ENCODE measurements around the gene IL1RAPL1. TPM values are rescaled to one million over a fixed set of nuclear protein-coding genes. Genes with fewer than 3 reads are reported as not detected.

Gene IL1RAPL1
- total RNA-seq, 3 donors from 2014 or later: 0.34 to 0.79 TPM; not detected in 1

DNA sequence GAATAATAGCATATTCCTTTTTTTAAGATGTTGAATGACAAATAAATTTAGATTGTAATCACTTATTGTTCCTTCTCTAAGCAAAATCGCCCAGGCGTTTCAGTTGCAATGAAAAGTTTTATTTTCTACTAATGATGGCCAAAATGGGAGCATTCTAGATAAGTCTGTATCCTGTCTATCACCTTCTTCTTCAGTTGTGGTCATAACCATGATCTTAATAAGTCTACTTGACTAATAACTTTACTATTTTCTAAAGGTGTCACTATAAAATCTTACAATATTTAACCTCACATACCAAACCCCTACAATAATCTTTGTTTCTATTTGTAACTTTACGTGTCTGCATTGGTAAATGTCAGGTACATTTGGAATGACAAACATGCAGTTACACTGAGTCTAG, 904.4 kb downstream of the IL1RAPL1 start:
- H3K4me3 ChIP-seq: no peak overlapping the region
- H3K9me3 ChIP-seq: no peaks in the 10 kb centered on the region
- H3K36me3 ChIP-seq (ENCODE audit: low read depth): no peaks in the 10 kb centered on the region
- DNase-seq (no peak), ATAC-seq (no peak)
- intact Hi-C loops (cut with DNase I, micrococcal nuclease): no loop called here
- H3K4me1 ChIP-seq (ENCODE audit: low read depth): no peaks in the 10 kb centered on the region
- TF ChIP-seq, protein P1, sequence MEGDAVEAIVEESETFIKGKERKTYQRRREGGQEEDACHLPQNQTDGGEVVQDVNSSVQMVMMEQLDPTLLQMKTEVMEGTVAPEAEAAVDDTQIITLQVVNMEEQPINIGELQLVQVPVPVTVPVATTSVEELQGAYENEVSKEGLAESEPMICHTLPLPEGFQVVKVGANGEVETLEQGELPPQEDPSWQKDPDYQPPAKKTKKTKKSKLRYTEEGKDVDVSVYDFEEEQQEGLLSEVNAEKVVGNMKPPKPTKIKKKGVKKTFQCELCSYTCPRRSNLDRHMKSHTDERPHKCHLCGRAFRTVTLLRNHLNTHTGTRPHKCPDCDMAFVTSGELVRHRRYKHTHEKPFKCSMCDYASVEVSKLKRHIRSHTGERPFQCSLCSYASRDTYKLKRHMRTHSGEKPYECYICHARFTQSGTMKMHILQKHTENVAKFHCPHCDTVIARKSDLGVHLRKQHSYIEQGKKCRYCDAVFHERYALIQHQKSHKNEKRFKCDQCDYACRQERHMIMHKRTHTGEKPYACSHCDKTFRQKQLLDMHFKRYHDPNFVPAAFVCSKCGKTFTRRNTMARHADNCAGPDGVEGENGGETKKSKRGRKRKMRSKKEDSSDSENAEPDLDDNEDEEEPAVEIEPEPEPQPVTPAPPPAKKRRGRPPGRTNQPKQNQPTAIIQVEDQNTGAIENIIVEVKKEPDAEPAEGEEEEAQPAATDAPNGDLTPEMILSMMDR (IDR thresholded peaks at IDR 0.05): no peak

DNA sequence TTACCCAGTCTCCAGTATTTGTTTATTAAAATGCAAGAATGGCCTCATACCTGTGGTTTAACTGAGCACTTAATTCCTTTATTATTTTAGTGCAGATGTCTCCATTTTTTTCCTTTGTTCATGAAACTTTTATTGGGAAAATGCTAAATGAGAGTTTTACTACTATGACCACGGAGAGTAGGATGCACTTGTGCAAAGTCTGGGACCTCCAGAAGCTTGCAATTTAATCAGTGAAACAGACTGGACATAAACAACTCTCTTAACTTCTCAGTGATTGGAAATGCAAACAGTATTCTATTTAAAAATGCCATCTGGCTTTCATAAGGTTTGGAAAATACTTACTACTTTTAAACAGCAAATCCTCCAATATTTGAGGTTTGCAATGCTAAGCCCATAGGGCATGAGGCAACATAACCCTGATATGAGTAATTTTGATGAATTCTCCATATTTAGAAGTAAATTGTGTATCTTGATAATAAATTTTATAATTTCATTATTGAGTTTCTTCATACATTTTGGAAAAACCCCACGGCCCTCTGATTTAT, 909.5 kb downstream of the IL1RAPL1 start:
- no peak for ATAC-seq
- DNase-seq: no peak
- Histone ChIP-seq H3K4me1 (ENCODE audit: low read depth) (no peaks in the 10 kb centered on the region), H3K9me3 (no peaks in the 10 kb centered on the region), H3K4me3 (no peak overlapping the region), H3K36me3 (ENCODE audit: low read depth) (no peaks in the 10 kb centered on the region)
- TF ChIP-seq, protein P1 (IDR thresholded peaks at IDR 0.05): no peak
- intact Hi-C loops (cut with DNase I, micrococcal nuclease): no loop called here

DNA sequence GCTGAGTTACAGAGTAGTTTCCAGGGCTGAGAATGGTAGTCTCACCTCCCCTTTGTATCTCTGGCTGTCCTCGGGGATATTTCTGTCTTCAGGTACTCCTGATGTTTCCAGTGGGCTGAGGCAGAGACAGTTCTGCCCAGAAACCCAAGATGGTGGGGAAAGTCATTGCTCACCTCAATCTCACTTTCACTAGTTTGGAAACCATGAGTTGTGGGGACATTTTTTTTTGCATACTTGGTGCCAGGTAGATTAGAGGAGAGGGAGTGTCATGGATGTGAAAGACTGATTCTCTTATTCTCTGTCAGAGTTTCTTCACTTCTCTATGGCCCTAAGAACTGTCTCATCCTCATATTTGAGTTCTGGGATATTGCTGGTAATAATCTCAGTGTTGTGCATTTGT, 919.5 kb downstream of the IL1RAPL1 start:
- no peaks in the 10 kb centered on the region for H3K36me3 ChIP-seq (ENCODE audit: low read depth)
- no peaks in the 10 kb centered on the region for H3K4me1 ChIP-seq (ENCODE audit: low read depth)
- intact Hi-C loops (cut with DNase I, micrococcal nuclease): no loop called here
- DNase-seq (no peak), ATAC-seq (no peak)
- H3K9me3 ChIP-seq: no peaks in the 10 kb centered on the region
- no peak overlapping the region for H3K4me3 ChIP-seq
- TF ChIP-seq, protein P1 (IDR thresholded peaks at IDR 0.05): no peak

DNA sequence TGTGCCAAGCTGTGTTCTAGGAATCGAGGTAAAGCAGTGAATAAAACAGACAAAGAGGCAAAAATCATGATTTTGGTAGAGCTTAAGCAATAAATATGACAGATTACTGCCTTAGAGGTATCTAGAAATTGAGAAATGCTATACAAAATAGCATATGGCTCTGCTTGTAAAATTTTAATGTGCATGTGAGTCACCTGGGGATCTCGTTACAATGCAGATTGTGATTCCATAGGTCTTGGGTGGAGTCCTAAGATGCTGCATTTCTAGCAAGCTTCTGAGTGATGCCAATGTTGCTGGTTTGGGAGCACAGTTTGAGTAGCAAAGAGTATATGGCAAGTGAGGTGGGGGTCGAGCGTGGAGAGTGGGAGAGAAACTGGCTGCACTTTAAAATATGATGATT, 930.9 kb downstream of the IL1RAPL1 start:
- H3K4me1 ChIP-seq (ENCODE audit: low read depth): no peaks in the 10 kb centered on the region
- no peak overlapping the region for H3K4me3 ChIP-seq
- no peak for DNase-seq
- TF ChIP-seq, protein P1 (IDR thresholded peaks at IDR 0.05): no peak
- H3K36me3 ChIP-seq (ENCODE audit: low read depth): no peaks in the 10 kb centered on the region
- no peaks in the 10 kb centered on the region for H3K9me3 ChIP-seq
- ATAC-seq: no peak
- intact Hi-C loops (cut with DNase I, micrococcal nuclease): no loop called here

DNA sequence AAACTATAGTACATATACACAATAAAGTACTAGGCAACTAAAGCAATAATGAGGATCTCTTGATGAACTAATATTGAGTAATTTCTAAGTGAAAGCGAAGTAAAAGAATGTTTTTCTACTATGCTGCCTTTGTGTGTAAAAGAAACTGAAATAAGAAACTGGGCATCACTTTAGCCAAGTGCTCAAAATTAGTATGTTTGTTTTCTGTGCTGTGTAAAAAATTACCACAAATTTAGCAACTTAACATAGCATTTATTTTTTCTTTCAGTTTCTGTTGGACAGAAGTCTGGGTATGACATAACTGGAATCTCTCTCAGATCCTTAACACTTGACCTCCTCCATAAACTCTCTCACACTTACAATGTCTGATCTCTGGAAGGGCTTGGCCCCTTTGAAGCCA, 941.0 kb downstream of the IL1RAPL1 start:
- TF ChIP-seq, protein P1 (IDR thresholded peaks at IDR 0.05): no peak
- H3K4me3 ChIP-seq: no peak overlapping the region
- H3K4me1 ChIP-seq (ENCODE audit: low read depth): no peaks in the 10 kb centered on the region
- intact Hi-C loops (cut with DNase I, micrococcal nuclease): no loop called here
- no peaks in the 10 kb centered on the region for H3K36me3 ChIP-seq (ENCODE audit: low read depth)
- no peaks in the 10 kb centered on the region for H3K9me3 ChIP-seq
- no peak for DNase-seq
- no peak for ATAC-seq

DNA sequence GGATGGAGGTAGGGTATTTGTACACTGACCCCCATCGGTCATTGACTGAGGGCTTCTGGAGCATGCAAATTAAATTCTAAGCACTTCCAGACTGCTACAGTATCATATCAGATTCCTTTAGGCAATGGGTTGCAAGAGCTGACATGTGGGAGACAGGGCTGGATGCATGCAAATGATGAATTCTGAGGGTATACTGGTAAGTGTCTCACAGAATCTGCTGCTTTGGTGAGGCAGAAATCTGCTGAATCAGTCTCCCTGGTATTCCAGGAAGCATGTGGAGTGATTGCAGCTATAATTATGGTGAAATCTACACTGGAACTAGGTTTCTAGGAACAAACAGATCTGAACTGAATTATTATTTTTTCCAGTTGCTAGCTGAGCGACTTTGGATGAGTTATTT, 943.3 kb downstream of the IL1RAPL1 start:
- DNase-seq (no peak), ATAC-seq (no peak)
- TF ChIP-seq, protein P1 (IDR thresholded peaks at IDR 0.05): no peak
- H3K4me3 ChIP-seq: no peak overlapping the region
- no peaks in the 10 kb centered on the region for H3K9me3 ChIP-seq
- intact Hi-C loops (cut with DNase I, micrococcal nuclease): no loop called here
- no peaks in the 10 kb centered on the region for H3K4me1 ChIP-seq (ENCODE audit: low read depth)
- no peaks in the 10 kb centered on the region for H3K36me3 ChIP-seq (ENCODE audit: low read depth)

All from mucosa of descending colon (tissue), 3 donors.